Measurements from ENCODE around the gene CLCF1. TPM values are rescaled to one million over a fixed set of nuclear protein-coding genes. Genes with fewer than 3 reads are reported as not detected.

The CLCF1 gene
- total and polyA plus RNA-seq, 2 of the 13 experiments (the other 11 are each of a cell fraction or from before 2014, with no cell fraction given) = 0.49 to 0.78 TPM

GRCh38 chr11:67353317-67354074 is 19.9 kb downstream of the CLCF1 start, which contains the start of gene POLD4 (continued):
- TF ChIP-seq SKI (IDR thresholded peaks at IDR 0.05; ENCODE audit: partially characterized antibody) = peak; percentile 42
- TF ChIP-seq RBFOX2 (IDR thresholded peaks at IDR 0.05; ENCODE audit: low read depth, low read length) = peak; percentile 86
- peak; percentile 84 for TF ChIP-seq HNF1B (CRISPR knock-in tag; IDR thresholded peaks at IDR 0.05)
- peak; percentile 69; the same call in 1 of the 2 replicates for TF ChIP-seq RFXAP (CRISPR knock-in tag; IDR thresholded peaks at IDR 0.05; ENCODE audit: borderline replicate concordance)
- TF ChIP-seq ZFP90 (CRISPR knock-in tag; IDR thresholded peaks at IDR 0.05; ENCODE audit: borderline replicate concordance) = no peak
- TF ChIP-seq DRAP1 (CRISPR knock-in tag; IDR thresholded peaks at IDR 0.05) = peak; percentile 60; the same call in 1 of the 2 replicates
- TF ChIP-seq ZNF251 (CRISPR knock-in tag; IDR thresholded peaks at IDR 0.05) = no peak
- TF ChIP-seq ZNF383 (CRISPR knock-in tag; IDR thresholded peaks at IDR 0.05; ENCODE audit: borderline replicate concordance) = no peak
- TF ChIP-seq FOXO1 (CRISPR knock-in tag; IDR thresholded peaks at IDR 0.05) = no peak
- peak; percentile 73; the same call in 1 of the 2 replicates for TF ChIP-seq KDM5B (CRISPR knock-in tag; IDR thresholded peaks at IDR 0.05; ENCODE audit: borderline replicate concordance)
- TF ChIP-seq ZFP91 (CRISPR knock-in tag; IDR thresholded peaks at IDR 0.05; ENCODE audit: borderline replicate concordance) = peak; percentile 74; the same call in 1 of the 2 replicates
- TF ChIP-seq FOXM1 (CRISPR knock-in tag; IDR thresholded peaks at IDR 0.05) = no peak
- TF ChIP-seq ELF4 (CRISPR knock-in tag; IDR thresholded peaks at IDR 0.05; ENCODE audit: borderline replicate concordance) = no peak
- 0 out of 2 replicates have a peak, but pooled peaks have one; percentile 8 for TF ChIP-seq ZNF768 (CRISPR knock-in tag; IDR thresholded peaks at IDR 0.05)
- peak; percentile 34 for TF ChIP-seq JARID2 (CRISPR knock-in tag; IDR thresholded peaks at IDR 0.05; ENCODE audit: insufficient replicate concordance)
- no peak for TF ChIP-seq ZFP36L2 (CRISPR knock-in tag; IDR thresholded peaks at IDR 0.05)
- no peak for TF ChIP-seq SMARCC2 (IDR thresholded peaks at IDR 0.05)
- TF ChIP-seq ZZZ3 (CRISPR knock-in tag; IDR thresholded peaks at IDR 0.05; ENCODE audit: borderline replicate concordance) = 0 out of 2 replicates have a peak, but pooled peaks have one; percentile 0
- TF ChIP-seq PAXIP1 (CRISPR knock-in tag; conservative IDR thresholded peaks at IDR 0.05) = peak; percentile 45; the same call in 1 of the 2 replicates
- 0 out of 2 replicates have a peak, but pooled peaks have one; percentile 42 for TF ChIP-seq TARDBP (CRISPR knock-in tag; IDR thresholded peaks at IDR 0.05)

Data from HepG2 (cell line).